ENCODE results near the gene BSDC1.

BSDC1 gene

DNA sequence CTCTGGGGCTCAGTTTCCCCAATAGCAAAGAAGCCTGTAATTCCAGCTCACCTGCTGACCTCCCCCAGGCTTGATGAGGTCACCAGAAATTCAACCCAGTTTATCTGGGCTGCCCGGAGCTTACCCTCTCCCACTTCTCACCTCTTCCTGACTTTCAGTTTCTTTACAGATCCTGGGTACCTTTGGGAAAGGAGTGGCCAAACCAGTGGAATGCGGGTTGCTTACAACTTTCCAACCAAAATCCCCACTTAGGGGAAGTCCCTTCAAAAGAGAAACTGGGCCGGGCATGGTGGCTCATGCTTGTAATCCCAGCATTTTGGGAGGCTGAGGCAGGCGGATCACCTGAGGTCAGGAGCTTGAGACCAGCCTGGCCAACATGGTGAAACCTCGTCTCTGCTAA, 52.3 kb downstream of the BSDC1 start:
- H3K4me3 ChIP-seq (ENCODE audit: low read depth, low read length): no peak overlapping the region
- DNase-seq (ENCODE audit: low read depth): no peak
- TF ChIP-seq, protein P1, sequence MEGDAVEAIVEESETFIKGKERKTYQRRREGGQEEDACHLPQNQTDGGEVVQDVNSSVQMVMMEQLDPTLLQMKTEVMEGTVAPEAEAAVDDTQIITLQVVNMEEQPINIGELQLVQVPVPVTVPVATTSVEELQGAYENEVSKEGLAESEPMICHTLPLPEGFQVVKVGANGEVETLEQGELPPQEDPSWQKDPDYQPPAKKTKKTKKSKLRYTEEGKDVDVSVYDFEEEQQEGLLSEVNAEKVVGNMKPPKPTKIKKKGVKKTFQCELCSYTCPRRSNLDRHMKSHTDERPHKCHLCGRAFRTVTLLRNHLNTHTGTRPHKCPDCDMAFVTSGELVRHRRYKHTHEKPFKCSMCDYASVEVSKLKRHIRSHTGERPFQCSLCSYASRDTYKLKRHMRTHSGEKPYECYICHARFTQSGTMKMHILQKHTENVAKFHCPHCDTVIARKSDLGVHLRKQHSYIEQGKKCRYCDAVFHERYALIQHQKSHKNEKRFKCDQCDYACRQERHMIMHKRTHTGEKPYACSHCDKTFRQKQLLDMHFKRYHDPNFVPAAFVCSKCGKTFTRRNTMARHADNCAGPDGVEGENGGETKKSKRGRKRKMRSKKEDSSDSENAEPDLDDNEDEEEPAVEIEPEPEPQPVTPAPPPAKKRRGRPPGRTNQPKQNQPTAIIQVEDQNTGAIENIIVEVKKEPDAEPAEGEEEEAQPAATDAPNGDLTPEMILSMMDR (IDR thresholded peaks at IDR 0.05; ENCODE audit: low read depth, low read length, missing control alignments): no peak

DNA sequence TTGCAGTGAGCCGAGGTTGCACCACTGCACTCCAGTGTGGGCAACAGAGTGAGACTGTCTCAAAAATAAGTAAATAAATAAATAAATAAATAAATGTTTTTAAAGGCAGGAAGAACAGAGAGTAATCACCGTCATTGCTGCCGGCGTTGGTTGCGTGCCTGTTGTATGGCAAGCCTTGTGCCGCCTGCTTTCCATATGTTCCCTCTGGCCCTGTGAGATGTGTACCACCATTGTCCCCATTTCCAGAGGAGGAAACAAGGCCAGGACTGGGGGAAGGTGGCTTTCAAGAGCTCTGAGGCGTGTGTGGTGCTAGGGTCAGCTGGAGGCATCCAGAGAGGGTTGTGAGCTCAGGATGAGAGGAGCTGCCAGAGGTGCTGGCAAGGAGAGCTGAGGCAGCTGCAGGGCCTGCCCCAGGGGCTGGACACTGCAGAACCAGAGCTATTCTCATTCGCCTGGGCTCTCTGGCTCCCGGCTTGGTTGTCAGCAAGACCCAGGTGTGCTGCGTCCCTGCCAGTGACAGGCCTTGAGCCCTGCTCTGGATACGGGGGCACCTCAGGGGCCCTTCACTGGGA, 53.0 kb downstream of the BSDC1 start:
- TF ChIP-seq, protein P1 (IDR thresholded peaks at IDR 0.05; ENCODE audit: low read depth, low read length, missing control alignments): no peak
- no peak for DNase-seq (ENCODE audit: low read depth)
- H3K4me3 ChIP-seq (ENCODE audit: low read depth, low read length): no peak overlapping the region

DNA sequence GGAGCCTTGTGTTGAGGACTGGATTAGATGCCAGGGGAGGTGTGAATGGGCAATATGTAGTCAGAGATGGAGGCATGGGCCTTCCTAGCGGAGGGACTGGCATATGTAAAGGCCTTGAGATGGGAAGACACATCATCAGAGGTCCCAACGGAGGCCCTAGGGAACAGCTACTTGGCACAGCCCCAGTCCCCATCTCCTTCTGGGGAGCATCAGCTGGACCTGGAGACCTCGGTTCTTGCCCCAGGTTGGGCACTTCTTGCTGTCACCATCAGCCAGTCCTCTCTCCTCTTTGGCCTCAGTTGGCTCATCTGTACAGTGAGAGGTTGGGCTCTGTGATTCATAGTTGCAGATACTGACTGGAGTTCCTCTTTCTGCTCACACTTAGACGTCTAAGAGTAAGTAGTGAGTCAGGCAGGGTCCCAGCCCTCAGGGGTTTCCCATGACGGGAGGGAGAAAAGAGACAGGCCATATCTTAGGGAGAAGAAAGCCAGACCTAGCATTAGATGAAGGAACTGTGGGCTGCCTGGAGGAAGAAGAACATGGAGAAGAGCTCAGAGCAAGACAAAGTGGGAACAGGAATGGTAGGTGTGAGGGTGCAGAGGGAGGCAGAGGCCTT, 54.8 kb downstream of the BSDC1 start:
- no peak for DNase-seq (ENCODE audit: low read depth)
- TF ChIP-seq, protein P1 (IDR thresholded peaks at IDR 0.05; ENCODE audit: low read depth, low read length, missing control alignments): no peak
- H3K4me3 ChIP-seq (ENCODE audit: low read depth, low read length): no peak overlapping the region

DNA sequence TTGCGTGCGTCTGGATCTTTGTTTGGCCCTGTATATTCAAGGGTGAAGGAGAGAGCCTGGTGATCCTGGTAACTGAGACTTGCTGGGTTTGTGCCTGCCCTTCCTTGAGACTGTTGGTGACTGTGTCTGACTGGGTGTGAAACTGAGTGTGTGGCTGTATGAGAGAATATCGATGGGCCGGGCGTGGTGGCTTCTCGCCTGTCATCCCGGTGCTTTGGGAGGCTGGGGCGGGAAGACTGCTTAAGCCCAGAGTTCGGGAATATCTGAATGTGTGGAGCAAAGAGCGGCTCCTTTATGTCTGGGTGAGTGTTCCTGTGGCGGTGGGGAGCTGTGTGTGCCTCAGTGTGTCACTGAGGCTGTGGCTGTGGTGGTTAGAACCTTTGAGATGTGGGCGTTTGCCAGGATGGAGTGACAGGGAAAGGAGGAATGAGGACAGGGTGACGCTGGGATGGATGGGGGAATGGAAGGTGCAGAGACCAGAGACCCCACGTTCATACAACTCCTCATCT, 55.5 kb downstream of the BSDC1 start:
- TF ChIP-seq, protein P1 (IDR thresholded peaks at IDR 0.05; ENCODE audit: low read depth, low read length, missing control alignments): no peak
- no peak for DNase-seq (ENCODE audit: low read depth)
- H3K4me3 ChIP-seq (ENCODE audit: low read depth, low read length): no peak overlapping the region

DNA sequence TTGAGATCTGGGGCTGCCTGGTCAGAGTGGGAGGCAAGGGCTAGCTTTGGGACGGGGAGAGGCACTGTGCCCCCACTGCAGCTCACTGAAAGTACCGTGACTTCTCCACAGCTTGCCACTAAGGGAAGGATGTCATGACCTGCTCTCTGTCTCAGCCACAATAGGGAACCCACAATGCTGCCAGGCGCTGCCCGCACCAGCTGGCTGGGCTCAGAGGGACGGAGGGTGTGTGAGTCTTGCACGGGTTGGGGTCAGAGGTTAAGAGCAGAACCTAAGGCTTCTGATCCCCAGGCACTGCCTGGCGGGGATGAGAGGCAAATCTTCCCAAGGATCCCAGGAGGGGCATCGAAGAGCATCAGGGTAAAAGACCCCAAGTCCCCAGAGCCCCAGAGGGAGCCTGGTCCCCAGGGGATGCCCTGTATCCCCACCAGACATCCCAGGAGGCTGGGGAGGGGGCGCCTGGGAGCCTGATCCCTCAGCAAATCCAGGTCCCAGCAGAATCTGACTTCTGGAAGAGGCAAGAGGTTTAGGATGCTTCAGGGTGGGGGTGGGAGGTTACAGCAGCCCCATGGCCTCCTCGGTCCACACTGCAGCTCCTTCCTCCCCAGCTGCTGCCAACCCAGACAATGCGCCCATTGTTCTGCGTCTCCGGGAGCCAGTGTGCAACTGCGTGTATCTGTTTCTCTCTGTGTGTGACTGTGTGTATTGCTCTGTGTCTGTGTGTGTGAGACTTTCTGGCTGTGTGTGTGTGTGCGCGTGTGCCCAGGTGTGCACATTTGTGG, 56.2 kb downstream of the BSDC1 start:
- DNase-seq (ENCODE audit: low read depth): no peak
- TF ChIP-seq, protein P1 (IDR thresholded peaks at IDR 0.05; ENCODE audit: low read depth, low read length, missing control alignments): no peak
- no peak overlapping the region for H3K4me3 ChIP-seq (ENCODE audit: low read depth, low read length)

DNA sequence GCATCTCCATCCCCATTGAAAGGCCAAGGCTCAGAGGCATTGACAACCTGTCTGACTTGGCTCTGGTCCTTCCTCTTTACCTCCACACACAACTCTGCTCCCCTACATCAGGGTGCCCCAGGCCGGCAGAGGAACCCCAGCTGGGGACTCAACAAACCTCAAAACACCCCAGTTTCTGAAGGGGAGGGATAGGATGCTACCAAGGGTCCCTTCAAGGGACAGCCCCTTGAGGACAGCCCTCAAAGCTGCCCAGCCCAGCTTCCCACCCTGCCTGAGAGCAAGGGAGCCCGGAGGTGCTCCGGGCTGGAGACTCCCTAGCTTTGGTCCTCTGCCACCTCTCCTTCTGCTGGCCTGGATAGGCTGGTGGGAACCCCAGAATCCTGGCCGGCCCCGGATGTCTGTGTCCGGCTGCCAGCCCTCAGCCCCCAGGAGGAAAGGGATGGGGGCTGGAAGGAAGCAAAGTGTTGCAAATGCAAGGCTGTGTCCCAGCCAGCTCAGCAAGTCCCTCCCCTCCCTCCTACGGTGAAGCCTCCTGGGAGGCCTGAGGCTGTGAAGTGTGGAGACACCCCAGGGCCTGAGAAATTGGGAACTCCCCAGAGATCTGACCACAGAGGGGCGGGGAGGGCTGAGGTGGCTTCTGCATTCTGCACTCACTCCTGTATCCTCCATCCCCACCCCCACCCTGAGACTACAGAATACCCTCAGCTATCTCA, 57.1 kb downstream of the BSDC1 start:
- TF ChIP-seq, protein P1 (IDR thresholded peaks at IDR 0.05; ENCODE audit: low read depth, low read length, missing control alignments): no peak
- DNase-seq (ENCODE audit: low read depth): peak; percentile 59
- peak overlapping the region; percentile 26; the same call in 1 of the 2 replicates for H3K4me3 ChIP-seq (ENCODE audit: low read depth, low read length)
